GM15510 (cell line): ENCODE data around the gene ARIH2.

ENCODE experiments used
- POLR2A ChIP-seq: IDR thresholded peaks from 3 replicates; pipeline ENCODE4 v1.6.1; 2011; ENCODE audit warnings: borderline replicate concordance; ENCODE audit not compliant: insufficient read length; ENCODE audit errors: extremely low read depth

Gene ARIH2

DNA sequence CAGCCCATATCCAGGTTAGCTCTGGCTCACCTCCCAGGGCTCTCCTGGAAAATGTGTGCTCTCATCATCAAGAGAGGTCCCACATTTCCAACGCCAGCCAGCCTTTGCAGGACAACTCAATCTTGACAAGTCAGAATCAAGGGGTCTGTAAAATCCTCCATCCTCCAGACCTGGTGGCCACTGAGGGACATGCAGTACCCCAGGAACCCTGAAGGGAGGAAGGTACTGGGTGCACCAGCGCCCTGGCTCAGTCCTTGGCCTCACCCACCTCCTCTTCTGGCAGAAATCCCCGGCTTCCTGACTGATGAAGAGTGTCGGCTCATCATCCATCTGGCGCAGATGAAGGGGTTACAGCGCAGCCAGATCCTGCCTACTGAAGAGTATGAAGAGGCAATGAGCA, 82.5 kb downstream of the ARIH2 start:
- TF ChIP-seq POLR2A = no peak

GRCh38 chr3:49004352-49005302, 86.0 kb downstream of the ARIH2 start:
- no peak for TF ChIP-seq POLR2A

GRCh38 chr3:49005303-49005680, 86.7 kb downstream of the ARIH2 start:
- no peak for TF ChIP-seq POLR2A

DNA sequence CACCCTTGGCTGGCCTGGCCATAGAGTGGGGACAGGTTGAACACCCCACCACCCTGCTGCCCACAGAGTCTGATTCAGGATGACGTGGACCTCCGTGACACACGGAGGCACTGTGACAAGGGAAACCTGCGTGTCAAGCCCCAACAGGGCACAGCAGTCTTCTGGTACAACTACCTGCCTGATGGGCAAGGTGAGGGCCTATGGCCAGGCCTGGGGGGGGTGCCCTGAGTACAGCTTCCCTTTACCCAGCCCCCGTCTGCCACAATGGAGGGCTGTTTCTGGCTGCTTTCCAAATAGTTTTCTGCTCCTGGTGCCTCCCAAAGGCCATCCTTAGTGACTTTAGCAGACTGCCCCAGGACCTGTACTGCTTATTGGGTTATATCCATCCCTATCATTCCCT, 87.4 kb downstream of the ARIH2 start:
- no peak for TF ChIP-seq POLR2A

GRCh38 chr3:49006408-49007067, 87.9 kb downstream of the ARIH2 start:
- TF ChIP-seq POLR2A = no peak

GRCh38 chr3:49007068-49007770, 88.6 kb downstream of the ARIH2 start, which contains the start of gene WDR6:
Gene WDR6, plus strand, starts transcription at chr3:49007391. Its CDS starts 41 bp downstream, at chr3:49007432.
- peak; percentile 89 for TF ChIP-seq POLR2A

DNA sequence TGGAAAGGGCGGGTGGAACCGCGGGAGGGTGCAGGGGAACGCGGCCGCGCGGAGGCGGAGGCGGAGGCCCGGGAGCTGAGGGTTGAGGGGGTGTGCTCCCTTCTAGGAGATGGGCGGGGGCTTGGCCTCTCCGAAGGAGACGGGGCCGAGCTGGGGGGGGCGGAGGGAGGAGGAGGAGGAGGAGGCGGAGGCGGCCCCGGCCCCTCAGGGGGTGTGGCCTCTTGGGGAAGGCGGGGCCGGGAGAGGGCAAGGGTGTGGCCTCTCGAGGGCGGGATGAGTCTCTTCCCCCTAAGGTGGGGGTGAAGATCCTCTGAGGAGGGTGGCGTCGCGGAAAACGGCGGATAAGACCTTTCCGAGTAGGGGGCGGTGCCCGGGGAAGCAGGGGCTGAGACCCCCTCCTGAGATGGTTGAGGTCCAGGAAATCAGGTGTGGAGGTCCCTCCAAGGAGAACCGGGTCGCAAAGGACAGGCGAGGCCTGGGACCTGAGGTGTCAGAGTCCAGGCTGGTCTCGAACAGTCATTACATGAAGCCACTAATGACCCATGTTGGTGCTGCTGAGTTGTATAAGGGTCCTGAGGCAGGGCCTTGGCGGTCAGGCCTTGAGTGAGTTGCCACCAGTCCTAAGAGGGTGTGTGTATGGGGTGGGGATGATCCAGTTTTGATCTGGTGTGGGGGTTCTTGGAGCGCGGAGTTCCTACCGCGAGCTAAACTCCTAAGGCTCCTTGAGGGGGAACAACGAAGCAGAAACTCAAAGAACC, 89.3 kb downstream of the ARIH2 start:
- no peak for TF ChIP-seq POLR2A

- no peak for TF ChIP-seq POLR2A
Measured at GRCh38 chr3:49009396-49009795, 90.8 kb downstream of the ARIH2 start.

DNA sequence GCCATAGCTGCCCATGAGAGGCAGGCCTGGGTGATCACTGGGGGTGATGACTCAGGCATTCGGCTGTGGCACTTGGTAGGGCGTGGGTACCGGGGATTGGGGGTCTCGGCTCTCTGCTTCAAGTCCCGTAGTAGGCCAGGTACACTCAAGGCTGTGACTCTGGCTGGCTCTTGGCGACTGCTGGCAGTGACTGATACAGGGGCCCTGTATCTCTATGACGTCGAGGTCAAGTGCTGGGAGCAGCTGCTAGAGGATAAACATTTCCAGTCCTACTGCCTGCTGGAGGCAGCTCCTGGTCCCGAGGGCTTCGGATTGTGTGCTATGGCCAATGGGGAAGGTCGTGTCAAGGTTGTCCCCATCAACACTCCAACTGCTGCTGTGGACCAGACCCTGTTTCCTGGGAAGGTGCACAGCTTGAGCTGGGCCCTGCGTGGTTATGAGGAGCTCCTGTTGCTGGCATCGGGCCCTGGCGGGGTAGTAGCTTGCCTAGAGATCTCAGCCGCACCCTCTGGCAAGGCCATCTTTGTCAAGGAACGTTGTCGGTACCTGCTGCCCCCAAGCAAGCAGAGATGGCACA, 93.9 kb downstream of the ARIH2 start:
- no peak for TF ChIP-seq POLR2A

DNA sequence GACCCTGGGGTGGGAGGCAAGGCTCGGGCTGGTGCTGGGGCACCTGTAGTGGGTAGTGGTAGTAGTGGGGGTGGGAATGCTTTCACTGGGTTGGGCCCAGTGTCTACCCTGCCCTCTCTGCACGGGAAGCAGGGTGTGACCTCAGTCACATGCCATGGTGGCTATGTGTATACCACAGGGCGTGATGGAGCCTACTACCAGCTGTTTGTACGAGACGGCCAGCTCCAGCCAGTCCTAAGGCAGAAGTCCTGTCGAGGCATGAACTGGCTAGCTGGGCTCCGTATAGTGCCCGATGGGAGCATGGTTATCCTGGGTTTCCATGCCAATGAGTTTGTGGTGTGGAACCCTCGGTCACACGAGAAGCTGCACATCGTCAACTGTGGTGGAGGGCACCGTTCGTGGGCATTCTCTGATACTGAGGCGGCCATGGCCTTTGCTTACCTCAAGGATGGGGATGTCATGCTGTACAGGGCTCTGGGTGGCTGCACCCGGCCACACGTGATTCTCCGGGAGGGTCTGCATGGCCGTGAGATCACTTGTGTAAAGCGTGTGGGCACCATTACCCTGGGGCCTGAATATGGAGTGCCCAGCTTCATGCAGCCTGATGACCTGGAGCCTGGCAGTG, 94.6 kb downstream of the ARIH2 start:
- TF ChIP-seq POLR2A = no peak

DNA sequence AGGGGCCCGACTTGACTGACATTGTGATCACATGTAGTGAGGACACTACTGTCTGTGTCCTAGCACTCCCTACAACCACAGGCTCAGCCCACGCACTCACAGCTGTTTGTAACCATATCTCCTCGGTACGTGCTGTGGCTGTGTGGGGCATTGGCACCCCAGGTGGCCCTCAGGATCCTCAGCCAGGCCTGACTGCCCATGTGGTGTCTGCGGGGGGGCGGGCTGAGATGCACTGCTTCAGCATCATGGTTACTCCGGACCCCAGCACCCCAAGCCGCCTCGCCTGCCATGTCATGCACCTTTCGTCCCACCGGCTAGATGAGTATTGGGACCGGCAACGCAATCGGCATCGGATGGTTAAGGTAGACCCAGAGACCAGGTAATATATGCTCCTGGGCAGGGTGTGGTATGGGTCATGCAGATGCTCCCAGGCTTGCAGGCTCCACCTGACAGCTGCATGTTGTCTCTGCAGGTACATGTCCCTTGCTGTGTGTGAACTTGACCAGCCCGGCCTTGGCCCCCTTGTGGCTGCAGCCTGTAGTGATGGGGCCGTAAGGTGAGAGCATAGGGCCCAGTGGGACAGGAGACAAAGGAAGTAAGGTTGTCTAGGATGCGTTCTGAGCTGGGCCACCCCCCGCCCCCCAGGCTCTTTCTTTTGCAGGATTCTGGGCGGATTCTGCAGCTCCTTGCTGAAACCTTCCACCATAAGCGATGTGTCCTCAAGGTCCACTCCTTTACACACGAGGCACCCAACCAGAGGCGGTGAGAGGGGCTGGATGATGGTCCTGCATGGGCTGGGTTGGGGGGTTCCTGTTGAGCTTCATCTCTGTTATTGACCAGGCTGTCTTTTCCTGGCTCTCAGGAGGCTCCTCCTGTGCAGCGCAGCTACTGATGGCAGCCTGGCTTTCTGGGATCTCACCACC, 95.4 kb downstream of the ARIH2 start:
- no peak for TF ChIP-seq POLR2A

DNA sequence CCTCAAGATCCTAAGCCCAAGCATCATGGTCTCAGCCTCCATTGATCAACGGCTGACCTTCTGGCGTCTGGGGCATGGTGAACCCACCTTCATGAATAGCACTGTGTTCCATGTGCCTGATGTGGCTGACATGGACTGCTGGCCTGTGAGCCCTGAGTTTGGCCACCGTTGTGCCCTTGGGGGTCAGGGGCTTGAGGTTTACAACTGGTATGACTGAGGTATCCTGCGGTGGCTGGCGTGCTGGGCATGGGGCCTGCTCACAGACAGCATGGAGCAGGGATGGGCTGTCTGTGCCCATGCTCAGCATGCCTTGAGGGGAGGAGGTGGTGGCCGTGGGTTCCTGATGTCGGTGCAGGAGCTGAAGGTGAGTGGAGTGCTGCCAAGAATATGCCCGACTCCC, 96.4 kb downstream of the ARIH2 start:
- no peak for TF ChIP-seq POLR2A

GRCh38 chr3:49015765-49016164, 97.1 kb downstream of the ARIH2 start:
- no peak for TF ChIP-seq POLR2A
